GM19324 (cell line): ENCODE measurements around the gene TOMM6.
"Not testable (repeated sequence)": the region's sequence is repeated elsewhere in the genome, so short reads cannot be mapped to it uniquely, and the experiment has no call there.

Source experiments
- ATAC-seq: cut with Tn5 transposase; IDR thresholded peaks from one replicate; pipeline ENCODE4 v1.9.1; 2021; ENCODE audit warnings: mild to moderate bottlenecking, moderate library complexity; ENCODE audit not compliant: unreplicated experiment, low FRiP score

The TOMM6 gene

GRCh38 chr6:41759905-41760579, 27.5 kb upstream of the TOMM6 start:
- ATAC-seq, result no peak

- no peak for ATAC-seq
Observed at GRCh38 chr6:41763470-41763869, 24.0 kb upstream of the TOMM6 start.

GRCh38 chr6:41766043-41766664, 21.3 kb upstream of the TOMM6 start:
- not testable (repeated sequence) for ATAC-seq

- ATAC-seq, result no peak
Observed at GRCh38 chr6:41767112-41767833, 20.2 kb upstream of the TOMM6 start.

GRCh38 chr6:41768545-41769308, 18.8 kb upstream of the TOMM6 start:
- no peak for ATAC-seq

GRCh38 chr6:41769376-41769775, 18.1 kb upstream of the TOMM6 start:
- no peak for ATAC-seq

- ATAC-seq, result no peak
Observed at GRCh38 chr6:41770381-41771057, 17.0 kb upstream of the TOMM6 start.

GRCh38 chr6:41771058-41771983, 16.2 kb upstream of the TOMM6 start:
- no peak for ATAC-seq

GRCh38 chr6:41774841-41775240, 12.7 kb upstream of the TOMM6 start:
- ATAC-seq, result no peak

- no peak for ATAC-seq
Observed at GRCh38 chr6:41775293-41775882, 12.1 kb upstream of the TOMM6 start.

- ATAC-seq, result no peak
Observed at GRCh38 chr6:41777551-41778285, 9.8 kb upstream of the TOMM6 start.

GRCh38 chr6:41778895-41779294, 8.6 kb upstream of the TOMM6 start:
- no peak for ATAC-seq

- no peak for ATAC-seq
Observed at GRCh38 chr6:41779336-41779735, 8.2 kb upstream of the TOMM6 start.

- peak; percentile 89 for ATAC-seq
Observed at GRCh38 chr6:41779788-41780550, 7.5 kb upstream of the TOMM6 start, which contains the start of gene FRS3. Gene FRS3 (minus strand): TSS chr6:41779900. CDS start chr6:41776987, 2,913 bp downstream.

- ATAC-seq, result no peak
Observed at GRCh38 chr6:41780551-41781365, 6.7 kb upstream of the TOMM6 start, which contains the start of gene PRICKLE4. Gene PRICKLE4 (plus strand): TSS chr6:41780782. CDS start chr6:41783474, 2,692 bp downstream.

GRCh38 chr6:41781366-41781730, 6.1 kb upstream of the TOMM6 start:
- no peak for ATAC-seq
